NCI-H1048 (cell line): ENCODE data around the gene ESD.
"Not testable (repeated sequence)": the region's sequence is repeated elsewhere in the genome, so short reads cannot be mapped to it uniquely, and the experiment has no call there.

Source experiments
- DNase-seq: peaks from one replicate; lab custom pipeline; 2025; lab: John Stamatoyannopoulos, UW

The ESD gene

GRCh38 chr13:46783504-46783903 lies 13.5 kb downstream of the ESD start:
- no peak for DNase-seq

GRCh38 chr13:46782691-46783090 lies 14.3 kb downstream of the ESD start:
- no peak for DNase-seq

GRCh38 chr13:46782066-46782465 lies 14.9 kb downstream of the ESD start:
- DNase-seq: no peak

GRCh38 chr13:46778890-46779289 lies 18.1 kb downstream of the ESD start:
- no peak for DNase-seq

GRCh38 chr13:46778095-46778494 lies 18.9 kb downstream of the ESD start:
- no peak for DNase-seq

- no peak for DNase-seq
These were observed 21.4 kb downstream of the ESD start for GRCh38 chr13:46775385-46776107.

- DNase-seq: no peak
These were observed 23.4 kb downstream of the ESD start for GRCh38 chr13:46773541-46773940.

- no peak for DNase-seq
These were observed 25.3 kb downstream of the ESD start for GRCh38 chr13:46771693-46772092.

GRCh38 chr13:46769925-46770324 lies 27.0 kb downstream of the ESD start:
- DNase-seq: not testable (repeated sequence)

- DNase-seq: no peak
These were observed 35.1 kb downstream of the ESD start for GRCh38 chr13:46761866-46762265.

GRCh38 chr13:46761174-46761573 lies 35.8 kb downstream of the ESD start:
- DNase-seq: no peak

- no peak for DNase-seq
These were observed 37.1 kb downstream of the ESD start for GRCh38 chr13:46759846-46760245.

- DNase-seq: no peak
These were observed 39.3 kb downstream of the ESD start for GRCh38 chr13:46757640-46758039.

- no peak for DNase-seq
These were observed 40.0 kb downstream of the ESD start for GRCh38 chr13:46756977-46757376.

GRCh38 chr13:46755508-46755907 lies 41.5 kb downstream of the ESD start:
- DNase-seq: not testable (repeated sequence)

- no peak for DNase-seq
These were observed 42.1 kb downstream of the ESD start for GRCh38 chr13:46754812-46755211.

- DNase-seq: no peak
These were observed 43.0 kb downstream of the ESD start for GRCh38 chr13:46753917-46754316.

GRCh38 chr13:46753137-46753536 lies 43.8 kb downstream of the ESD start:
- DNase-seq: no peak

GRCh38 chr13:46751811-46752635 lies 44.9 kb downstream of the ESD start:
- no peak for DNase-seq

GRCh38 chr13:46749951-46750350 lies 47.0 kb downstream of the ESD start:
- no peak for DNase-seq

GRCh38 chr13:46748300-46748699 lies 48.7 kb downstream of the ESD start:
- DNase-seq: no peak

- no peak for DNase-seq
These were observed 49.7 kb downstream of the ESD start for GRCh38 chr13:46747031-46747820.

- DNase-seq: no peak
These were observed 51.3 kb downstream of the ESD start for GRCh38 chr13:46745706-46746105.
